T-helper 2 cell treated with Interferon-gamma antibody and Interleukin-4, amounts not matched to agents 5 μg/mL and 100 μg/mL, for 36 hours (primary cell): Measurements from ENCODE around the gene CAMLG.

Experiments
- DNase-seq: peaks from one replicate; pipeline ENCODE4 v3.0.0; 2021; ENCODE audit warnings: low spot score
- H3K27ac Mint-ChIP-seq: one replicate; pipeline ENCODE4 v1.8.0; 2021; ENCODE audit warnings: mild to moderate bottlenecking, mixed read lengths
- H3K27me3 Mint-ChIP-seq: one replicate; pipeline ENCODE4 v1.8.0; 2021; ENCODE audit warnings: low read depth, mixed read lengths
- H3K36me3 Mint-ChIP-seq: one replicate; pipeline ENCODE4 v1.8.0; 2021; ENCODE audit warnings: low read depth, mixed read lengths
- H3K4me1 Mint-ChIP-seq: one replicate; pipeline ENCODE4 v1.8.0; 2021; ENCODE audit warnings: low read depth, mixed read lengths
- H3K4me3 Mint-ChIP-seq: one replicate; pipeline ENCODE4 v1.8.0; 2022; ENCODE audit warnings: mild to moderate bottlenecking, moderate library complexity, mixed read lengths
- H3K9me3 Mint-ChIP-seq: one replicate; pipeline ENCODE4 v1.8.0; 2021; ENCODE audit warnings: mixed read lengths

The CAMLG gene

DNA sequence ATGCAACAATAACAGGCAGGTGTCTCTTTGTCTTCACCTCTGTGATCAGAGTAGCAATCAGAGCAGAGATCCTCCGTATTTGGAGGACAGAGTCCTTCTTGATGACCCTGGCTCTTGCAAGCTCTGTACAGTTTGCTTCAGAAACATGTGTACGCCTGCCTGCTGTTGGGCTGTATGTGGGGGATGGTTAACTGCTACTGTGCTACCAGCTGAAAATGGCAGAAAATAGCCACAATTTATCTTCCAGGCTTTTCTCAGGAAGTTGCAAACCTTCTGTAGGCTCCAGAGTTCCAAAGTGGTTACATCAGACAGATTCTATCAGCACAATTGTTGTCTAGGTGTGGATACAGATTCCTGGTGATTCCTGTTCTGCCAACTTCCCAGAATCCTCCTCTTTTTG is 55.7 kb downstream of the CAMLG start:
- Mint-ChIP-seq H3K4me1 (no peaks in the 10 kb centered on the region), H3K36me3 (peaks cover 65% of the 10 kb centered on the region), H3K4me3 (no peak overlapping the region), H3K9me3 (no peaks in the 10 kb centered on the region), H3K27ac (no peak overlapping the region), H3K27me3 (no peaks in the 10 kb centered on the region)
- DNase-seq, result no peak

- DNase-seq, result no peak
- Mint-ChIP-seq H3K4me3 (no peak overlapping the region), H3K4me1 (no peaks in the 10 kb centered on the region), H3K27me3 (no peaks in the 10 kb centered on the region), H3K27ac (no peak overlapping the region), H3K36me3 (peaks cover 60% of the 10 kb centered on the region), H3K9me3 (no peaks in the 10 kb centered on the region)
These were observed 56.5 kb downstream of the CAMLG start for GRCh38 chr5:134794819-134795218.

- Mint-ChIP-seq H3K9me3 (no peaks in the 10 kb centered on the region), H3K27me3 (no peaks in the 10 kb centered on the region), H3K36me3 (peaks cover 54% of the 10 kb centered on the region), H3K27ac (no peak overlapping the region), H3K4me3 (no peak overlapping the region), H3K4me1 (no peaks in the 10 kb centered on the region)
- no peak for DNase-seq
These were observed 60.1 kb downstream of the CAMLG start for GRCh38 chr5:134798468-134798867.
